OCI-LY7 (cell line): ENCODE results near the gene CEP89. TPM values are rescaled to one million over a fixed set of nuclear protein-coding genes. Genes with fewer than 3 reads are reported as not detected.

Experiments
- BruUV-seq: library from RNA; stranded (reverse); fragments of 400-500 nt; replicated peaks from 2 replicates; lab custom pipeline; 2021; lab: Mats Ljungman, UMichigan
- CTCF ChIA-PET: fragments of 300-600 bp; sonication (Branson Sonifier 250); formaldehyde crosslinking; loops from one replicate; lab custom pipeline; 2022; ENCODE audit warnings: antibody characterized with exemption; ENCODE audit not compliant: unreplicated experiment; lab: Charles Lee
- POLR2A ChIA-PET: fragments of 300-600 bp; sonication (Branson Sonifier 250); formaldehyde crosslinking; loops from one replicate; lab custom pipeline; 2022; ENCODE audit warnings: antibody characterized with exemption; lab: Charles Lee
- DNase-seq: peaks from one replicate; pipeline ENCODE4 v3.0.0-alpha.2; 2015; ENCODE audit warnings: low spot score
- H2AFZ ChIP-seq: fragments of 200-600 bp; sonication (generic), shearing (Covaris generic); 2 replicates; pipeline ENCODE4 v1.6.1; 2014; ENCODE audit warnings: mild to moderate bottlenecking, antibody characterized with exemption, low read length, moderate library complexity
- H3K27ac ChIP-seq: fragments of 200-600 bp; sonication (generic); 2 replicates; pipeline ENCODE4 v1.5.1; 2014; ENCODE audit warnings: mixed run types, low read depth, mild to moderate bottlenecking, moderate library complexity, low read length, inconsistent platforms; ENCODE audit not compliant: poor library complexity, severe bottlenecking
- H3K36me3 ChIP-seq: fragments of 200-600 bp; sonication (generic); 2 replicates; pipeline ENCODE4 v1.6.1; 2014; ENCODE audit warnings: mild to moderate bottlenecking, antibody characterized with exemption, low read length, moderate library complexity, mixed read lengths; ENCODE audit not compliant: insufficient read depth
- H3K4me1 ChIP-seq: fragments of 200-600 bp; sonication (generic); 2 replicates; pipeline ENCODE4 v1.5.1; 2014; ENCODE audit warnings: mild to moderate bottlenecking, low read length; ENCODE audit not compliant: insufficient read depth, poor library complexity, severe bottlenecking
- H3K4me2 ChIP-seq: fragments of 200-600 bp; sonication (generic); 2 replicates; pipeline ENCODE4 v1.6.1; 2014; ENCODE audit warnings: mild to moderate bottlenecking, low read length
- H3K4me3 ChIP-seq: fragments of 200-600 bp; sonication (generic); 2 replicates; pipeline ENCODE4 v1.5.1; 2014; ENCODE audit warnings: mild to moderate bottlenecking, low read depth, low read length; ENCODE audit not compliant: poor library complexity, severe bottlenecking
- H3K79me2 ChIP-seq: fragments of 200-600 bp; sonication (generic); 2 replicates; pipeline ENCODE4 v1.6.1; 2016; ENCODE audit warnings: low read depth, mild to moderate bottlenecking, low read length, moderate library complexity, mixed read lengths; ENCODE audit not compliant: insufficient read depth
- H3K9me2 ChIP-seq: fragments of 200-600 bp; sonication (generic); 2 replicates; pipeline ENCODE4 v1.6.1; 2016; ENCODE audit warnings: mild to moderate bottlenecking, low read length, mixed read lengths; ENCODE audit not compliant: insufficient read depth
- H3K9me3 ChIP-seq: fragments of 200-600 bp; sonication (generic); 2 replicates; pipeline ENCODE4 v1.6.1; 2014; ENCODE audit warnings: mild to moderate bottlenecking, mixed run types, low read length, mixed read lengths
- H4K20me1 ChIP-seq: fragments of 200-600 bp; sonication (generic); 2 replicates; pipeline ENCODE4 v1.6.1; 2014; ENCODE audit warnings: mild to moderate bottlenecking, antibody characterized with exemption, low read length, moderate library complexity, mixed read lengths; ENCODE audit not compliant: insufficient read depth
- CTCF ChIP-seq: fragments of 200-600 bp; sonication (generic); conservative IDR thresholded peaks from 2 replicates; pipeline ENCODE4 v1.5.1; 2014; ENCODE audit warnings: mild to moderate bottlenecking, antibody characterized with exemption, low read length, moderate library complexity, mixed read lengths
- EZH2phosphoT487 ChIP-seq: fragments of 200-600 bp; sonication (generic); IDR thresholded peaks from 2 replicates; pipeline ENCODE4 v1.6.1; 2018; ENCODE audit warnings: low read depth, borderline replicate concordance, mild to moderate bottlenecking, mixed run types, antibody characterized with exemption, low read length, moderate library complexity, mixed read lengths
- intact Hi-C: fragments of 100-400 bp; cut with micrococcal nuclease; formaldehyde crosslinking; loops from one replicate; pipeline ENCODE4 v1.10.0; 2022; ENCODE audit not compliant: unreplicated experiment
- small RNA-seq: library from RNA; depleted of rRNA; stranded (forward); fragments of <200 nt; gene quantifications from one replicate; pipeline ENCODE3, GENCODE V24; 2014
- total RNA-seq, 2 experiments: library from RNA; depleted of rRNA in 1 of 2; stranded (reverse); fragments of >200 nt in 1 of 2; shearing (Covaris generic) in 1 of 2; gene quantifications; 2 replicates each; pipeline ENCODE4 v1.2.3, GENCODE V29; 2014 to 2022

The CEP89 gene
- total RNA-seq, 2 experiments from 2014 or later: 15.8 to 20.6 TPM

GRCh38 chr19:32828643-32829344, 143.0 kb downstream of the CEP89 start:
- no peaks in the 10 kb centered on the region for H3K79me2 ChIP-seq
- H3K27ac ChIP-seq: no peak overlapping the region
- ChIA-PET POLR2A (no interaction called here), CTCF (no interaction called here)
- H3K36me3 ChIP-seq: no peaks in the 10 kb centered on the region
- H3K4me3 ChIP-seq: no peak overlapping the region
- no TSS peak for BruUV-seq
- DNase-seq: no peak
- no peaks in the 10 kb centered on the region for H3K9me3 ChIP-seq
- no peaks in the 10 kb centered on the region for H3K4me1 ChIP-seq
- intact Hi-C loops: no loop called here
- H2AFZ ChIP-seq: no peak overlapping the region
- TF ChIP-seq CTCF (no peak), EZH2phosphoT487 (no peak)
- no peaks in the 10 kb centered on the region for H3K9me2 ChIP-seq
- H3K4me2 ChIP-seq: no peak overlapping the region
- H4K20me1 ChIP-seq: no peaks in the 10 kb centered on the region

- ChIA-PET CTCF (no interaction called here), POLR2A (no interaction called here)
- Histone ChIP-seq H3K27ac (no peak overlapping the region), H3K4me1 (no peaks in the 10 kb centered on the region), H3K9me2 (no peaks in the 10 kb centered on the region), H2AFZ (no peak overlapping the region), H3K4me2 (no peak overlapping the region), H3K9me3 (no peaks in the 10 kb centered on the region), H4K20me1 (no peaks in the 10 kb centered on the region), H3K79me2 (no peaks in the 10 kb centered on the region), H3K4me3 (no peak overlapping the region), H3K36me3 (no peaks in the 10 kb centered on the region)
- BruUV-seq: no TSS peak
- TF ChIP-seq CTCF (no peak), EZH2phosphoT487 (no peak)
- intact Hi-C loops: no loop called here
- DNase-seq: no peak
These were observed 143.6 kb downstream of the CEP89 start for GRCh38 chr19:32828139-32828538.

Small RNA genes lying within 50 kb of the gene (small RNA-seq; reads per million reads assigned to genes)
- 0.16 reads per million for gene RN7SKP22

Other genes starting within 250 kb of the CEP89 start
- gene SLC7A9, start 102.2 kb downstream of the CEP89 start, total RNA-seq (2014; rRNA removed; shearing (Covaris generic)): not detected in 2 replicates
- not detected in 2 replicates for gene SLC7A9, start 102.2 kb downstream of the CEP89 start, total RNA-seq (2022)
- 5.4 and 12.1 TPM in 2 replicates for gene FAAP24, start 284 bp upstream of the CEP89 start, total RNA-seq (2014; rRNA removed; shearing (Covaris generic))
- gene FAAP24, start 284 bp upstream of the CEP89 start, total RNA-seq (2022): 12.8 and 15.0 TPM in 2 replicates
- 0.59 and 2.1 TPM in 2 replicates for gene RHPN2, start 92.9 kb upstream of the CEP89 start, total RNA-seq (2014; rRNA removed; shearing (Covaris generic))
- gene RHPN2, start 92.9 kb upstream of the CEP89 start, total RNA-seq (2022): 5.0 and 6.4 TPM in 2 replicates
- gene GPATCH1, start 109.2 kb upstream of the CEP89 start, total RNA-seq (2014; rRNA removed; shearing (Covaris generic)): 7.6 and 9.8 TPM in 2 replicates
- 10.7 and 13.4 TPM in 2 replicates for gene GPATCH1, start 109.2 kb upstream of the CEP89 start, total RNA-seq (2022)
- 0.38 TPM in 1 of 2 replicates, not detected in the other for gene WDR88, start 160.2 kb upstream of the CEP89 start, total RNA-seq (2014; rRNA removed; shearing (Covaris generic))
- not detected in 2 replicates for gene WDR88, start 160.2 kb upstream of the CEP89 start, total RNA-seq (2022)
- not detected in 2 replicates for gene LRP3, start 222.4 kb upstream of the CEP89 start, total RNA-seq (2014; rRNA removed; shearing (Covaris generic))
- gene LRP3, start 222.4 kb upstream of the CEP89 start, total RNA-seq (2022): not detected in 2 replicates